Measurements from ENCODE around the gene ZNF26.
"Not testable (repeated sequence)": the region's sequence is repeated elsewhere in the genome, so short reads cannot be mapped to it uniquely, and the experiment has no call there.

ZNF26 gene

DNA sequence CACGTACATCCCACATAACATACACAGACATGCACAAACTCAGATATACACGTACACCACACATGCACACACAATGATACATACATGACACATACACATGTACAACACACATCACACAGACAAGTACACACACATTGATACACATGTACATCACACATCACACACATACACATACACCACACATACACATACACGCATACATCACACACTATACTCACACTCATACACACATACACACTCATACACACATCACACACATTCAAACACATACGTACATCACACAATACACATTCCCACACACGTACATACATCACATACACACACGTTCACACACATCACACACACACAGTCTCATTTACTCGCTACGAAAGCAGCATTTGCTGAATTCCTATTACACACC, 34.5 kb upstream of the ZNF26 start:
- H3K27ac Mint-ChIP-seq, result no peak overlapping the region

DNA sequence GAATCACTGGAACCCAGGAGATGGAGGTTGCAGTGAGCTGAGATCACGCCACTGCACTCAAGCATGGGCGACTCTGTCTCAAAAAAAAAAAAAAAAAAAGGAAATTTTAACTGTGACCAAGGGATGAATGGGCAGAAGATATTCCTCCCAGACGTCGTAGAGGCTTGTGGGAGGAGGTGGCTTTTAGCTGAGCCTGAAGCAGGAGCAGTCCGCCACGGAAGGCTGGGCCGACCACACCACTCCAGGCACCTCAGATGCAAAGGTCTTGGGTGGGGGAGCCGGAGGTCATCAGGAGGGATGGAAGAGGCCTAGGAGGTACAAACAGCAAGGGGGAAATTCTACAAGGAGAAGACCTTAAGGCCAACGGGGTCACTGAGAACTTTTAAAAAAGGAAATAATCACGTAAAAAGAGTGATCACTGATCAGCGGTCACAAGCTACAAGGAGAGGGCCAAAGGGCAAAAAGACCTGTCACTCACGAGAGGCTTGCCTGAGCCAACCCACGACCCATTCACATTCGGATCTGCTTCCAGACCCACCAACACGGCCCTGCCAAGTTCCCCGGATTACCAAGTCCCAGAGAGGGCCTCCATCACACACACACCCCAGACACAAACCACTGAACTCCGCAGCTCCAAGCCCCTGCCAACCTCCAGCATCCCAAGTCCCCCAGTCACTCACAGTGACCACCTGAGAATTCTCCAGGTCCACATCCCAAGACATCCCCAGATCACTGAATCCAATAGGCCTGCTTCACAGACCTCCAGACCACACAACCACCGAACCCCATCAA, 33.6 kb upstream of the ZNF26 start:
- peaks cover 33% of the 10 kb centered on the region for H3K9me3 Mint-ChIP-seq
- H3K27ac Mint-ChIP-seq, result no peak overlapping the region
- no peak overlapping the region for H3K4me3 Mint-ChIP-seq
- H3K4me1 Mint-ChIP-seq, result peaks cover 32% of the 10 kb centered on the region
- ATAC-seq (no peak), DNase-seq (no peak)
- H3K36me3 Mint-ChIP-seq (ENCODE audit: low read depth), result peaks cover 40% of the 10 kb centered on the region
- no peaks in the 10 kb centered on the region for H3K27me3 Mint-ChIP-seq

More for the DNA sequence above, 34.5 kb upstream of the ZNF26 start:
- Mint-ChIP-seq H3K4me1 (peaks cover 24% of the 10 kb centered on the region), H3K36me3 (ENCODE audit: low read depth) (peaks cover 46% of the 10 kb centered on the region), H3K4me3 (no peak overlapping the region), H3K27me3 (no peaks in the 10 kb centered on the region), H3K9me3 (peaks cover 32% of the 10 kb centered on the region)
- DNase-seq (no peak), ATAC-seq (no peak)

DNA sequence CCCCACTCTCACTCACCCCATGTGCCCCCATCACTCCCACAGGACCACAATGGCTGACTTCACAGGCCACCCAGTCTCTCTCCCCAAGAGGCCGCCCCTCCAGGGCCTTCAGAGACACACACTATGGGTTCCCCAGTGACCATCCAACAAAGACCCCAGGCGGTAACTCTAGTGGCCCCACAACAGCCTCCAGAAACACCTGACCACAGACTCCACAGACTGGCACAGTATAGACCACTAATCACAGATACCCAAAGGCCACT, 33.1 kb upstream of the ZNF26 start:
- Mint-ChIP-seq H3K4me1 (peaks cover 32% of the 10 kb centered on the region), H3K4me3 (no peak overlapping the region), H3K27ac (no peak overlapping the region), H3K36me3 (ENCODE audit: low read depth) (peaks cover 36% of the 10 kb centered on the region), H3K9me3 (peaks cover 31% of the 10 kb centered on the region), H3K27me3 (no peaks in the 10 kb centered on the region)
- DNase-seq (no peak), ATAC-seq (no peak)

DNA sequence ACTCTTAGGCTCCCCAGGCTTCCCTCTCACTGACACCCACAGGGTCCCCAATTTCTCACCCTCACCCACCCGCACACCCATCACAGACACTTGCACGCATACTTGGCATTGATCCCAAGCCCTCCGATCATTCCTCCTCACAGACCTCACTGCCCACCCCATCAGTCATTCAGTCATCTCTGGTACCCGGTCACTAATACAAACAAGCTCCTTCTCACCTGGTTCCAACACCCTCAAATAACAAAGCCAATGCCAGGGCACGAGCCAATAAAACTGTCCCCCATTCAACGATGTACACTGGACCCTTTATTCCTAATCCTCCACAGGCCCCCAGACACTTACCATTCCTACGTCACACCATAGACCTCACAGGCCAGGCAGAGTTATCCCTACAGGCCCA, 32.4 kb upstream of the ZNF26 start:
- no peaks in the 10 kb centered on the region for H3K27me3 Mint-ChIP-seq
- peaks cover 29% of the 10 kb centered on the region for H3K36me3 Mint-ChIP-seq (ENCODE audit: low read depth)
- DNase-seq (no peak), ATAC-seq (no peak)
- H3K27ac Mint-ChIP-seq, result no peak overlapping the region
- H3K4me3 Mint-ChIP-seq, result no peak overlapping the region
- H3K4me1 Mint-ChIP-seq, result peaks cover 32% of the 10 kb centered on the region
- peaks cover 26% of the 10 kb centered on the region for H3K9me3 Mint-ChIP-seq

DNA sequence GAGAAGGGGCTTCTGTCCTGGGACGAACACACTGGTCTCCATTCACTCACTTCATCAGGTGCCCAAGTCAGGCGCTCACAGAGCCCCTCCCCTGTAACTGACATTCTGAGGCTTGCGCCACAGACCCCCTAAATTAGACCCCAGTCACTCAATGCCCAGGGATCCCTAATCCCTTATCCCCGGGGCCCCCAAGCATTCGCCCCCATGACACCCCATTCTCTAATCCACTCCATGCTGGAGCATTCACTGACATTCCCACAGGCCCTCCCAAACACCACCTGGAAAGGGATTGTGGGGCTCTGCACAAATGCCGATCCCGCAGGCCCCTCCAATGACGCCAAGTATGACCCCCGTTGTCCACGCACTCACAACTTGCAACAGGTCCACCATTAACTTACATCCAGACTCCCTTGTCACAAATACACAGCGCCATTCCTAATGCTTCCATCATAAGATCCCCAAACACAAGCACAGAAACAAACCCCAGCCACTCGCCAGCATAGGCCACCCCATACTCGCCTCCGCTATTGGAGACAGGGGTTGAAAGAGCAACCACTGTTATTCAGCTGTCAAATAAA, 31.6 kb upstream of the ZNF26 start:
- peak overlapping the region; percentile 85 for H3K4me3 Mint-ChIP-seq
- H3K9me3 Mint-ChIP-seq, result peaks cover 21% of the 10 kb centered on the region
- peak overlapping the region; percentile 67 for H3K27ac Mint-ChIP-seq
- ATAC-seq, result no peak
- DNase-seq, result peak; percentile 5
- H3K4me1 Mint-ChIP-seq, result peaks cover 33% of the 10 kb centered on the region
- H3K27me3 Mint-ChIP-seq, result no peaks in the 10 kb centered on the region
- H3K36me3 Mint-ChIP-seq (ENCODE audit: low read depth), result peaks cover 22% of the 10 kb centered on the region

DNA sequence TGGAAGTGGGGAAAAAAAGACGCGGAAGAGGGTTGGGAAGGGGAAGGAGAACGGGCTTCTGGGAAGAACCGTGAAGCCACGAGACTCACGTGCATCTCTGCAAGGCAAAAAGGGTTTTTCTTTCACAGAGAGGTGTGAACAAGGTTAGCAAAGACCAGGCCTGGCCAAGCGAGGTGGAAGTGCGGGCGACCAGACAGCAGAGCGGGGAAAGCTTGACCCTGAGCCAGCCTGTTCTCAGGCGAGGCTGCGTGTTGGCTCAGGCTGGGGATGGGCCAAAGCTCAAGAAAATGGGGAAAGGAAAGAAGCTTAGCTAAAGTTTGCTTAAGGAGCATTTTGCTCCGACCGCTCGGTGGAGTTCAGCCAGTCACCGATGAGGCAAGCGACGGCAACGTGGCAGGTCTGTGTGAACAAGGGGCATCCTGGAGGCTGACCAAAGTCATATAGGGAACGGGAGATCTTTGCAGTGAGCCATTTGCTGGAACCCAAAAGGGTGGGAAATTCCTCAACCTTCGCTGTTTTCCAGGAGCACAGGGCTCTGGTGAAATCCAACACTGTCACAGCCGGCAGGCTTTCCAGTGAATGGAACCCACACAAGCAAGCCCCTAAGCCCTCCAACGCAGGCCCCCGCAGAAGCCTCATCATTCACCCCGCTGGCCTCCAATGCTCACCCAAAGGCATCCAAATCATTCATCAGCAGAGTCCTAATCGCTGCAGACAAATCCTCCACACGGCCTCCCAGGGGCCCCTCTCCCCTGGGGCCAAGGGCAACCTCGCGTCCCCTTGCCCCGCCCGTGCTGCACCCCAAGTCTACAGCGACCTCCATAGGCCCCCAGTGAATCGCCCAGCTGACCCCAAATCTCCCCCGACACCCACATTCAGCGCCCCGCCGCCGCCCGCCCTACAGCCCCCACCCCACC, 30.8 kb upstream of the ZNF26 start:
- DNase-seq, result peak; percentile 35
- peak; percentile 47 for ATAC-seq
- H3K4me3 Mint-ChIP-seq, result peak overlapping the region; percentile 85
- H3K27ac Mint-ChIP-seq, result peak overlapping the region; percentile 67
- peaks cover 34% of the 10 kb centered on the region for H3K4me1 Mint-ChIP-seq
- H3K27me3 Mint-ChIP-seq, result no peaks in the 10 kb centered on the region
- H3K9me3 Mint-ChIP-seq, result peaks cover 22% of the 10 kb centered on the region
- H3K36me3 Mint-ChIP-seq (ENCODE audit: low read depth), result peaks cover 23% of the 10 kb centered on the region

DNA sequence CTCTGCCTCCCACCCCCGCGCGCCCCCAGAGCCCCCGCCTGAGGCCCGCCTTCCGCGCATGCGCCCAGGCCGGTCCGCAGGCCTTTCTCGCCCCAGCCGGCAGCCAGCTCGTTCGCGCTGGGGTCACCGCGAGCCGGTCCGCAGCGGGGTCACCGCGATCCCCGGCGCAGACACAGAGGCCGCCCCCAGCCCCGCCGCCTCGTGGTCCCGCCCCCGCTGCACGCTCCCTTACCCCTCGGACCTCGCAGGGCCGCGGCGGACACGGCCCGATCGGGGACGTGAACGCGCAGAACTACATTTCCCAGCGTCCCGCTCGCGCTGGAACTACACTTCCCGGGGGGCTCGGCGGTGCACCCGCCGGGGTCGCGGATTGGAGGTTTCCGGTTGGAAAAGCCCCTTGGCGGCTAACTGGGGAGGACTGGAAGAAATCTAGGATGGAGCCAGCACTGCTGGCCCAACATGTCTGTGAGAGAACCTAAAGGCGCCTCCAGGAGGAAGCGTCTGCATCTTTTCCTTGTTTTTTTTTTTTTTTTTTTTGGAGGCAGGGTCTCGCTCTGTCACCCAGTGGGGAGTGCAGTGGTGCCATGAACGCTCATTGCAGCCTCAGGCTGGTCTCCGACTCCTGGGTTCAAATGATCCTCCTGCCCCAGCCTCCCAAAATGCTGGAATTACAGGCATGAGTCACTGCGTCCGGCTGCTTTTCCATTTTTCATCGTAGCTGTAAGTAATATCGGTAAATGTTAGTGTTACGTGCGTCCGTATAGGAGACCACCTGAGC, 30.0 kb upstream of the ZNF26 start, which contains the start of gene ZNF605:
TSS of gene ZNF605 (minus strand) at position 296 of the 778 bp plus-strand sequence. CDS start 10,671 bp downstream, outside the sequence.
- peaks cover 25% of the 10 kb centered on the region for H3K9me3 Mint-ChIP-seq

DNA sequence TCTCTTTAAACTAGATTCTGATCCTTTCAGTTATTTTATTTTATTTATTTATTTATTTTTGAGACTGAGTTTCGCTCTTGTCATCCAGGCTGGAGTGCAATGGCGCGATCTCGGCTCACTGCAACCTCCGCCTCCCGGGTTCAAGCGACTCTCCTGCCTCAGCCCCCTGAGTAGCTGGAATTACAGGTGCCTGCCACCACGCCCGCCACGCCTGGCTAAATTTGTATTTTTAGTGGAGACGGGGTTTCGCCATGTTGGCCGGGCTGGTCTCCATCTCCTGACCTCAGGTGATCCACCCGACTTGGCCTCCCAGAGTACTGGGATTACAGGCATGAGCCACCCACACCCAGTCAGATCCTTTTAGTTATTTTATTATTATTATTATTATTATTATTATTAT, 24.4 kb upstream of the ZNF26 start:
- not testable (repeated sequence) for H3K4me1 Mint-ChIP-seq, H3K27ac Mint-ChIP-seq, H3K27me3 Mint-ChIP-seq, DNase-seq, H3K4me3 Mint-ChIP-seq, ATAC-seq
- Mint-ChIP-seq H3K9me3 (peaks cover 22% of the 10 kb centered on the region), H3K36me3 (ENCODE audit: low read depth) (peaks cover 25% of the 10 kb centered on the region)

More for the DNA sequence above, 30.0 kb upstream of the ZNF26 start, which contains the start of gene ZNF605:
- peak within 1 kb of the TSS; percentile 94 for H3K27ac Mint-ChIP-seq
- peaks cover 23% of the 10 kb centered on the region for H3K36me3 Mint-ChIP-seq (ENCODE audit: low read depth)
- peak within 1 kb of the TSS; percentile 85 for H3K4me3 Mint-ChIP-seq
- peaks cover 34% of the 10 kb centered on the region for H3K4me1 Mint-ChIP-seq
- DNase-seq (peak; percentile 88), ATAC-seq (peak; percentile 90)
- H3K27me3 Mint-ChIP-seq, result no peaks in the 10 kb centered on the region

DNA sequence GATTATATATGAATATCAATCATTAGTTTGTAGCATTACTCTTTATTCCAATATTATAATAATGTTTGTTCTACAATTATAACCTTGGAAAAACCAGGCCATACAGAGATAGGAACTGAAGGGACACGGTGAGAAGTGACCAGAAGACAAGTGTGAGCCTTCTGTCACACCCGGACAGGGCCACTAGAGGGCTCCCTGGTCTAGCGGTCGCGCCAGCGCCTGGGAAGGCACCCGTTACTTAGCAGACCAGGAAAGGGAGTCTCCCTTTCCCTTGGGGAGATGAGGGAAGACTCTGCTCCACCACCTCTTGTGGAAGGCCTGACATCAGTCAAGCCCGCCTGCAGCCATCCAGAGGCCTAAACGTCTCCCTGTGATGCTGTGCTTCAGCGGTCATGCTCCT, 22.2 kb upstream of the ZNF26 start:
- not testable (repeated sequence) for H3K4me3 Mint-ChIP-seq, ATAC-seq, H3K4me1 Mint-ChIP-seq, H3K27me3 Mint-ChIP-seq, H3K27ac Mint-ChIP-seq
- H3K36me3 Mint-ChIP-seq (ENCODE audit: low read depth), result peaks cover 26% of the 10 kb centered on the region
- peak; percentile 26 for DNase-seq
- peaks cover 22% of the 10 kb centered on the region for H3K9me3 Mint-ChIP-seq

DNA sequence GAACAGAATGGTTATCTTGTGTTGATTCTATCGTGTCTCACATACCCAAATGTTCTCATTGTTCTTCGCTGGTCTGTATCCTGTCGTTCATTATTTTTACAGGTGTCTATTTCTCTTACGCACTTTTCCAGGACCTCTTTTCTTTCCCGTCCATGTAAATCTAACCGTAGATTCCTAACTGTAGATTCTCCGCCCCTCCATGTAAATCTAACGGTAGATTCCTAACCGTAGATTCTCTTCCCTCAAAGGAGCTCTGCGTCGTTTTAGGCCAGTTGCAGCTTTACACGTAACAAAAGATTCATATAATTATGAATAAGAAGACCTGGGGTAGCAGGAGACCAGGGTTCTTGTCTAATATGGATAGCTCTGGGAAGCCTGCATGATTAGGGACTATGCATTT, 20.4 kb upstream of the ZNF26 start:
- DNase-seq, result no peak
- Mint-ChIP-seq H3K36me3 (ENCODE audit: low read depth) (peaks cover 23% of the 10 kb centered on the region), H3K4me3 (no peak overlapping the region), H3K9me3 (peaks cover 14% of the 10 kb centered on the region), H3K4me1 (no peaks in the 10 kb centered on the region), H3K27me3 (no peaks in the 10 kb centered on the region), H3K27ac (no peak overlapping the region)
- no peak for ATAC-seq

DNA sequence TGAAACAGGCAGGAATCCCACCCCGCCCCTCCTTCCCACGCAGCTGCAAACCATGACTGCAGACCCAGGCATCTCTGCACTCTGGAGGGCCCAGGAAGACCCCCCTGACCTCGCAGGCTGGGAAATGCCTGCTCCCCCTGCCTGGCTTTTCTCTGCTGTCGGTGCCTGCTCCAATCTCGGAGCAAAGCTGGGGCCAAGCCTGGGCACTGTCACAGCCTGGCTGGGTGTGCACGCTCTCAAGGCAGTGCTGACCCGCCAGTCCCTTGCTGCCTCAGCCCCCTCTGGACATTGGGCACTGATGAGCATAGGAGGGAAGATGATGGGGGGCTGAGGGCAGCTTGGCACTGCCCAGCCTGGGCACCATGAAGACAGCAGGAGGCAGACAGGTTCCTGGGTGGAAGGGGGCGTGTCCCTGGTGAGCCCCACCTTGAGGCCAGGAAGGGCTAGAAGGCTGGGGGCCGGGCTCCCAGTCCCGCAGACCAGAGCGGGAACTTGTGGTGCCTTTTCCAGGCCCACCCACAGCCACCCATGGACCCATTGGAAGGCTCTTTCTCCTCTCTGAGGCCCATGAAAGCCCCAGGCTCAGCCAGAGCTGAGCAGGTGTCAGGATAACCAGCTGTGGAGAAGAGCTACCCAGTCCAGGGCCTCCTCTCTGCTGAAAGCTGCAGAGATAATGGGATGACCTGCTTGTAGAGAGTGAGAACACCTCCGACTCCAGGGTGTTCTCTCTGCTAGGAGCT, 19.3 kb upstream of the ZNF26 start:
- no peak for ATAC-seq
- Mint-ChIP-seq H3K27me3 (no peaks in the 10 kb centered on the region), H3K27ac (no peak overlapping the region), H3K4me1 (no peaks in the 10 kb centered on the region), H3K9me3 (peaks cover 16% of the 10 kb centered on the region), H3K36me3 (ENCODE audit: low read depth) (peaks cover 20% of the 10 kb centered on the region), H3K4me3 (no peak overlapping the region)
- no peak for DNase-seq

DNA sequence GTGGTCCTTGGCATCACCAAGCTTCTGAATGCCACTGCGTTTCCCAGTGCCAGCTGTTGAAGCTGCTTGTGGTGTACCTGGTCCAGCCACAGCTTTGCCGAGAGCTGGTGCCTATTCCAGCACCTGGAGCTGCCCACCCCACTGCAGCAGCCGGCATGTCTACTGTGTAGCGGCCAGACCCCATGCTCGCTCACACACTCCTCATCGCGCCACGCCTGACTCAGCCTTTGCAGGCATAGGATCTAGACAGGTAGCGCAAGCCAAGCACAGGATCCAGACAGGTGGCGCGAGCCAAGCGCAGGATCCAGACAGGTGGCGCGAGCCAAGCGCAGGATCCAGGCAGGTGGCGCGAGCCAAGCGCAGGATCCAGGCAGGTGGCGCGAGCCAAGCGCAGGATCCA, 18.4 kb upstream of the ZNF26 start:
- H3K36me3 Mint-ChIP-seq (ENCODE audit: low read depth), result peaks cover 22% of the 10 kb centered on the region
- DNase-seq (no peak), ATAC-seq (no peak)
- H3K27me3 Mint-ChIP-seq, result peaks cover 2% of the 10 kb centered on the region
- H3K4me3 Mint-ChIP-seq, result no peak overlapping the region
- no peaks in the 10 kb centered on the region for H3K4me1 Mint-ChIP-seq
- H3K27ac Mint-ChIP-seq, result no peak overlapping the region
- H3K9me3 Mint-ChIP-seq, result peaks cover 25% of the 10 kb centered on the region

DNA sequence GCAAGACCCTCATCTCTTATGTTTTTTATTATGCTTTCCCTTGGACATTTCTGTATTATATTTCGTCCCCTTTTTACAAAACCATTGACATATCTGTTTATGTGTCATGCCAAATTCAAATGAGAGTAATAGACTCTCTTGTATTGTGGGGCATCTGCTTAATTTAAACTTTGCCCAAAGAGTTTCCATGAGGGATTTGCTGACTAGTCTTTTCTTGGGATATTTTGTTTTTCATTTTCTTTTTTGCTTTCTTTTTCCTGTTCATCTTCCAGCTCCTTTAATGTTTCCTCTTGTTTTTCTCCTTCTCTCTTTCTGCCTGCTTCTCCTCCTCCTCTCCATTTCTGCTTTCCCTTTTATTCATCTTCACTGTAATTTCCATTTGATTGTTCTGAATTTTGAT, 13.8 kb upstream of the ZNF26 start:
- no peak overlapping the region for H3K27ac Mint-ChIP-seq
- no peaks in the 10 kb centered on the region for H3K4me1 Mint-ChIP-seq
- no peak overlapping the region for H3K4me3 Mint-ChIP-seq
- ATAC-seq (no peak), DNase-seq (no peak)
- H3K27me3 Mint-ChIP-seq, result peaks cover 4% of the 10 kb centered on the region
- H3K36me3 Mint-ChIP-seq (ENCODE audit: low read depth), result peaks cover 6% of the 10 kb centered on the region
- peaks cover 40% of the 10 kb centered on the region for H3K9me3 Mint-ChIP-seq

Data from activated naive CD8-positive, alpha-beta T cell treated with anti-CD3 and anti-CD28 coated beads, Interleukin-2, amount 50 U/mL, for 24 hours (primary cell).